HEK293 (cell line): ENCODE measurements around the gene CENPP.

Experiments
- EGR2 ChIP-seq: fragments of 450-650 bp; formaldehyde crosslinking; IDR thresholded peaks from 2 replicates; pipeline ENCODE4 v1.5.1; 2016; ENCODE audit warnings: low read depth, missing biosample characterization, missing genetic modification characterization
- KLF8 ChIP-seq: fragments of 450-650 bp; formaldehyde crosslinking; IDR thresholded peaks from 2 replicates; pipeline ENCODE4 v1.5.1; 2016; ENCODE audit warnings: missing biosample characterization, missing genetic modification characterization
- MZF1 ChIP-seq: fragments of 450-650 bp; formaldehyde crosslinking; IDR thresholded peaks from 2 replicates; pipeline ENCODE4 v1.5.1; 2017; ENCODE audit warnings: missing biosample characterization, missing genetic modification characterization, borderline replicate concordance
- RBAK ChIP-seq: fragments of 450-650 bp; formaldehyde crosslinking; IDR thresholded peaks from 2 replicates; pipeline ENCODE4 v1.5.1; 2016; ENCODE audit warnings: missing biosample characterization, missing genetic modification characterization
- YY1 ChIP-seq: fragments of 450-650 bp; formaldehyde crosslinking; IDR thresholded peaks from 2 replicates; pipeline ENCODE4 v1.5.1; 2018; ENCODE audit warnings: missing biosample characterization, missing genetic modification characterization
- ZBTB8A ChIP-seq: fragments of 450-650 bp; formaldehyde crosslinking; IDR thresholded peaks from 2 replicates; pipeline ENCODE4 v1.5.1; 2016; ENCODE audit warnings: missing biosample characterization, missing genetic modification characterization
- ZNF174 ChIP-seq: fragments of 450-650 bp; formaldehyde crosslinking; IDR thresholded peaks from 2 replicates; pipeline ENCODE4 v1.5.0; 2017; ENCODE audit warnings: missing biosample characterization, mild to moderate bottlenecking, missing genetic modification characterization
- ZNF335 ChIP-seq: fragments of 450-650 bp; formaldehyde crosslinking; conservative IDR thresholded peaks from 2 replicates; pipeline ENCODE4 v1.5.1; 2016; ENCODE audit warnings: missing biosample characterization, missing genetic modification characterization
- TF ChIP-seq, protein P1 (sequence below): fragments of 450-650 bp; formaldehyde crosslinking; IDR thresholded peaks from 2 replicates; pipeline ENCODE4 v1.5.1; 2016; ENCODE audit warnings: missing biosample characterization, missing genetic modification characterization
- TF ChIP-seq, protein P2 (sequence below): fragments of 450-650 bp; formaldehyde crosslinking; IDR thresholded peaks from 2 replicates; pipeline ENCODE4 v1.5.1; 2016; ENCODE audit warnings: missing biosample characterization, missing genetic modification characterization

DNA sequence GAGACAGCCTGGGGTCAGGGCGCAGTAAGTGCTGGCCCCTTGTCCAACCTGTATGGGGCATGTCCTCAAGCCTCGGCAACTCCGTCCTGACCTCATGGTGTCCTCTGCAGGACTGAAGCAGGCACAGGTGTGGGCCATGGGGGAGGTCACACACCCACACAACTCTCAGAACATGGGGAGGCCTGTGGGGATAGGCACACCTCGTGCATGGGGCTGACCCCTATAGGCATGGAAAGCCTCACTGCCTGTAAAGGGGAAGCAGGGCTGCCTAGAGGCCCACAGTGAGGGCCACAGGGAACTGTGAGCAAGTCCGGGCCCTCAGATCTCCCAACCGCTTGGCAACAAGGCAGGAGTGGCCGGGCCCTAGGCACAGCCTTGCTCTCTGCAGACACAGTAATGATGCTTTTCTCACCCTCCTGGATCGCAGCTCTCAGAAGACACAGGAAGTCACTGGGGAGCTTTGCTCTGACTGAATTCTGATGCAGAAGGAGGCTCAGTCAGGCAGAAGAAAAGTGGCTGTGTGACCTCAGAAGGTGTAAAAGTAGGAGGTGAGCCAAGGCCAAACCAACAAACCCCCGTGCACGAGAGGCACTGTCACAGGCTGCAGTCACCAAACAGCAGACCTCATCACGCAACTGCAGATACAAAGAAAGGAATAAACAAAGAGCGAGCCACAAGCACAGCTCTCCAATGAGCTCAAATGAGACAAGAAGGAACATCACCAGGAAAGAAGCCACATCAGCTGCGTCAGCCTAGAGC lies 338.8 kb downstream of the CENPP start:
- TF ChIP-seq, protein P1, sequence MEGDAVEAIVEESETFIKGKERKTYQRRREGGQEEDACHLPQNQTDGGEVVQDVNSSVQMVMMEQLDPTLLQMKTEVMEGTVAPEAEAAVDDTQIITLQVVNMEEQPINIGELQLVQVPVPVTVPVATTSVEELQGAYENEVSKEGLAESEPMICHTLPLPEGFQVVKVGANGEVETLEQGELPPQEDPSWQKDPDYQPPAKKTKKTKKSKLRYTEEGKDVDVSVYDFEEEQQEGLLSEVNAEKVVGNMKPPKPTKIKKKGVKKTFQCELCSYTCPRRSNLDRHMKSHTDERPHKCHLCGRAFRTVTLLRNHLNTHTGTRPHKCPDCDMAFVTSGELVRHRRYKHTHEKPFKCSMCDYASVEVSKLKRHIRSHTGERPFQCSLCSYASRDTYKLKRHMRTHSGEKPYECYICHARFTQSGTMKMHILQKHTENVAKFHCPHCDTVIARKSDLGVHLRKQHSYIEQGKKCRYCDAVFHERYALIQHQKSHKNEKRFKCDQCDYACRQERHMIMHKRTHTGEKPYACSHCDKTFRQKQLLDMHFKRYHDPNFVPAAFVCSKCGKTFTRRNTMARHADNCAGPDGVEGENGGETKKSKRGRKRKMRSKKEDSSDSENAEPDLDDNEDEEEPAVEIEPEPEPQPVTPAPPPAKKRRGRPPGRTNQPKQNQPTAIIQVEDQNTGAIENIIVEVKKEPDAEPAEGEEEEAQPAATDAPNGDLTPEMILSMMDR (tag by site-specific recombination): no peak
- TF ChIP-seq, protein P2, sequence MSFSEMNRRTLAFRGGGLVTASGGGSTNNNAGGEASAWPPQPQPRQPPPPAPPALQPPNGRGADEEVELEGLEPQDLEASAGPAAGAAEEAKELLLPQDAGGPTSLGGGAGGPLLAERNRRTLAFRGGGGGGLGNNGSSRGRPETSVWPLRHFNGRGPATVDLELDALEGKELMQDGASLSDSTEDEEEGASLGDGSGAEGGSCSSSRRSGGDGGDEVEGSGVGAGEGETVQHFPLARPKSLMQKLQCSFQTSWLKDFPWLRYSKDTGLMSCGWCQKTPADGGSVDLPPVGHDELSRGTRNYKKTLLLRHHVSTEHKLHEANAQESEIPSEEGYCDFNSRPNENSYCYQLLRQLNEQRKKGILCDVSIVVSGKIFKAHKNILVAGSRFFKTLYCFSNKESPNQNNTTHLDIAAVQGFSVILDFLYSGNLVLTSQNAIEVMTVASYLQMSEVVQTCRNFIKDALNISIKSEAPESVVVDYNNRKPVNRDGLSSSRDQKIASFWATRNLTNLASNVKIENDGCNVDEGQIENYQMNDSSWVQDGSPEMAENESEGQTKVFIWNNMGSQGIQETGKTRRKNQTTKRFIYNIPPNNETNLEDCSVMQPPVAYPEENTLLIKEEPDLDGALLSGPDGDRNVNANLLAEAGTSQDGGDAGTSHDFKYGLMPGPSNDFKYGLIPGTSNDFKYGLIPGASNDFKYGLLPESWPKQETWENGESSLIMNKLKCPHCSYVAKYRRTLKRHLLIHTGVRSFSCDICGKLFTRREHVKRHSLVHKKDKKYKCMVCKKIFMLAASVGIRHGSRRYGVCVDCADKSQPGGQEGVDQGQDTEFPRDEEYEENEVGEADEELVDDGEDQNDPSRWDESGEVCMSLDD (tag by site-specific recombination): no peak
- no peak for TF ChIP-seq MZF1 (tag by site-specific recombination)
- no peak for TF ChIP-seq ZNF335
- no peak for TF ChIP-seq YY1 (tag by site-specific recombination)
- TF ChIP-seq RBAK (tag by site-specific recombination): no peak
- no peak for TF ChIP-seq KLF8 (tag by site-specific recombination)
- TF ChIP-seq ZBTB8A (tag by site-specific recombination): no peak
- no peak for TF ChIP-seq ZNF174 (tag by site-specific recombination)
- no peak for TF ChIP-seq EGR2 (tag by site-specific recombination)
